HCT116 (cell line): Measurements from ENCODE around the gene TST. TPM values are rescaled to one million over a fixed set of nuclear protein-coding genes. Genes with fewer than 3 reads are reported as not detected.
"Not testable (repeated sequence)": the region's sequence is repeated elsewhere in the genome, so short reads cannot be mapped to it uniquely, and the experiment has no call there.

Experiments
- ATAC-seq: fragments of 200-7000 bp; cut with Tn5 transposase; 2 replicates; pipeline ENCODE4 v1.9.1; 2020; ENCODE audit warnings: mild to moderate bottlenecking, moderate library complexity
- BruUV-seq: library from RNA; stranded (reverse); fragments of 400-500 nt; replicated peaks from 2 replicates; lab custom pipeline; 2021; lab: Mats Ljungman, UMichigan
- CTCF ChIA-PET: fragments of 300-600 bp; sonication (Branson Sonifier 250); formaldehyde crosslinking; loops from one replicate; lab custom pipeline; 2021; ENCODE audit warnings: antibody characterized with exemption; lab: Charles Lee
- POLR2A ChIA-PET: fragments of 300-600, 350-600 bp; sonication (Branson Sonifier 250); formaldehyde crosslinking; loops from one replicate; lab custom pipeline; 2021; ENCODE audit warnings: antibody characterized with exemption; lab: Charles Lee
- RAD21 ChIA-PET, 2 experiments: fragments of 300-600 bp; sonication (Branson Sonifier 250); formaldehyde crosslinking; loops; one replicate each; lab custom pipeline; 2023; ENCODE audit warnings: low total read pairs in 2 of 2; ENCODE audit not compliant: uncharacterized antibody in 2 of 2, unreplicated experiment in 2 of 2, low non-redundant PET in 1 of 2; lab: Charles Lee
- DNase-seq: peaks from one replicate; pipeline ENCODE4 v3.0.0-alpha.2; 2010; ENCODE audit warnings: low read depth, low spot score
- H2AFZ ChIP-seq: fragments of 200-600 bp; shearing (Covaris generic), sonication (generic); 2 replicates; pipeline ENCODE4 v1.6.1; 2017; ENCODE audit warnings: low read depth, mixed run types, mixed read lengths, antibody characterized with exemption, low read length; ENCODE audit not compliant: poor library complexity, severe bottlenecking
- H3K27ac ChIP-seq: 2 replicates; pipeline ENCODE4 v1.5.1; 2012; ENCODE audit warnings: low read depth, low read length
- H3K27me3 ChIP-seq: fragments of 200-600 bp; sonication (generic); 2 replicates; pipeline ENCODE4 v1.6.1; 2016; ENCODE audit warnings: mixed run types, low read length, mixed read lengths; ENCODE audit not compliant: insufficient read depth
- H3K36me3 ChIP-seq, 2 experiments: fragments of 200-500 bp in 1 of 2; fragments of 200-600 bp in 1 of 2; sonication (Bioruptor generic) in 1 of 2; sonication (generic) in 1 of 2; 2 replicates each; pipeline versions ENCODE4 v1.5.1 to v1.6.1; 2014 to 2016; ENCODE audit warnings: low read length in 2 of 2, inconsistent platforms in 1 of 2, mixed read lengths in 1 of 2, mixed run types in 1 of 2; ENCODE audit not compliant: insufficient read depth in 2 of 2, control insufficient read depth in 1 of 2
- H3K4me1 ChIP-seq, 2 experiments: fragments of 200-600 bp in 1 of 2; sonication (generic) in 1 of 2; 2 replicates each; pipeline versions ENCODE4 v1.5.1 to v1.6.1; 2012 to 2017; ENCODE audit warnings: low read length in 2 of 2, inconsistent platforms in 1 of 2, mild to moderate bottlenecking in 1 of 2, mixed read lengths in 1 of 2, mixed run types in 1 of 2, moderate library complexity in 1 of 2; ENCODE audit not compliant: insufficient read depth in 2 of 2, control insufficient read depth in 1 of 2
- H3K4me2 ChIP-seq: fragments of 200-600 bp; sonication (generic); 2 replicates; pipeline ENCODE4 v1.6.1; 2017; ENCODE audit warnings: mixed run types, low read length, mixed read lengths
- H3K4me3 ChIP-seq, 2 experiments: fragments of 200-600 bp in 1 of 2; sonication (generic) in 1 of 2; replicated peaks in 1 of 2; 2 replicates each; pipeline ENCODE4 v1.5.1; 2011 to 2016; ENCODE audit warnings: low read length in 2 of 2, control low read depth in 1 of 2, low read depth in 1 of 2, mild to moderate bottlenecking in 1 of 2, mixed read lengths in 1 of 2, mixed run types in 1 of 2
- H3K79me2 ChIP-seq: fragments of 200-600 bp; sonication (generic); 2 replicates; pipeline ENCODE4 v1.6.1; 2017; ENCODE audit warnings: mild to moderate bottlenecking, mixed run types, low read length, moderate library complexity, mixed read lengths; ENCODE audit not compliant: insufficient read depth
- H3K9ac ChIP-seq: fragments of 200-600 bp; sonication (generic); 2 replicates; pipeline ENCODE4 v1.6.1; 2016; ENCODE audit warnings: low read length, mixed read lengths
- H3K9me2 ChIP-seq: fragments of 200-600 bp; sonication (generic), shearing (Covaris generic); 2 replicates; pipeline ENCODE4 v1.6.1; 2017; ENCODE audit warnings: mixed run types, mild to moderate bottlenecking, moderate library complexity; ENCODE audit not compliant: insufficient read depth
- H3K9me3 ChIP-seq, 2 experiments: fragments of 200-500 bp in 1 of 2; fragments of 200-600 bp in 1 of 2; sonication (Bioruptor generic) in 1 of 2; sonication (generic) in 1 of 2; 2 replicates each; pipeline ENCODE4 v1.6.1; 2014 to 2017; ENCODE audit warnings: low read length in 2 of 2, mixed read lengths in 2 of 2, inconsistent platforms in 1 of 2, low read depth in 1 of 2, mild to moderate bottlenecking in 1 of 2, mixed run types in 1 of 2, moderate library complexity in 1 of 2; ENCODE audit not compliant: control insufficient read depth in 1 of 2, insufficient read depth in 1 of 2
- H4K20me1 ChIP-seq: fragments of 200-600 bp; sonication (generic), shearing (Covaris generic); 2 replicates; pipeline ENCODE4 v1.6.1; 2017; ENCODE audit warnings: mixed run types, mild to moderate bottlenecking, moderate library complexity; ENCODE audit not compliant: insufficient read depth
- ATF3 ChIP-seq: IDR thresholded peaks from 2 replicates; pipeline ENCODE4 v1.6.1; 2012
- CEBPB ChIP-seq: IDR thresholded peaks from 2 replicates; pipeline ENCODE4 v1.6.1; 2012; ENCODE audit warnings: low read depth
- CTCF ChIP-seq, 3 experiments: fragments of 200-600 bp in 1 of 3; sonication (generic) in 1 of 3; IDR thresholded peaks in 2 of 3; conservative IDR thresholded peaks in 1 of 3; 2 replicates each; pipeline ENCODE4 v1.5.1; 2012 to 2017; ENCODE audit warnings: low read depth in 2 of 3, low read length in 2 of 3, antibody characterized with exemption in 1 of 3, borderline replicate concordance in 1 of 3, control low read depth in 1 of 3, mild to moderate bottlenecking in 1 of 3, mixed read lengths in 1 of 3, mixed run types in 1 of 3, moderate library complexity in 1 of 3; ENCODE audit not compliant: insufficient read depth in 1 of 3
- EZH2phosphoT487 ChIP-seq: fragments of 200-600 bp; IDR thresholded peaks from 2 replicates; pipeline ENCODE4 v1.6.1; 2018; ENCODE audit warnings: antibody characterized with exemption, borderline replicate concordance
- FOSL1 ChIP-seq: IDR thresholded peaks from 2 replicates; pipeline ENCODE4 v1.6.1; 2012; ENCODE audit warnings: low read depth
- POLR2A ChIP-seq: IDR thresholded peaks from 2 replicates; pipeline ENCODE4 v1.7.0; 2011; ENCODE audit warnings: borderline replicate concordance; ENCODE audit not compliant: insufficient read depth, insufficient read length; ENCODE audit errors: extremely low read depth
- SP1 ChIP-seq: IDR thresholded peaks from 2 replicates; pipeline ENCODE4 v1.6.1; 2012; ENCODE audit warnings: low read depth
- SRF ChIP-seq: IDR thresholded peaks from 2 replicates; pipeline ENCODE4 v1.6.1; 2012; ENCODE audit warnings: low read depth
- TCF7L2 ChIP-seq: IDR thresholded peaks from 2 replicates; pipeline ENCODE4 v1.7.0; 2011; ENCODE audit warnings: borderline replicate concordance, inconsistent platforms; ENCODE audit not compliant: insufficient read depth, insufficient read length; ENCODE audit errors: extremely low read depth
- YY1 ChIP-seq: IDR thresholded peaks from 2 replicates; pipeline ENCODE4 v1.6.1; 2011; ENCODE audit warnings: low read length, low read depth, moderate library complexity, mild to moderate bottlenecking; ENCODE audit not compliant: insufficient replicate concordance; ENCODE audit errors: extremely low read depth
- intact Hi-C: fragments of 100-400 bp; cut with micrococcal nuclease; formaldehyde crosslinking; loops from 2 replicates; pipeline ENCODE4 v1.10.0; 2022
- total RNA-seq: library from RNA; stranded (reverse); gene quantifications from one replicate; pipeline ENCODE4 v1.2.1, GENCODE V29; 2021; ENCODE audit not compliant: unreplicated experiment

The TST gene
- total RNA-seq, 1 experiment from 2014 or later = 32.1 TPM

GRCh38 chr22:36991206-36991605 is 28.0 kb downstream of the TST start:
- Histone ChIP-seq H3K27me3 (no peaks in the 10 kb centered on the region), H4K20me1 (no peaks in the 10 kb centered on the region), H3K4me2 (no peak overlapping the region), H3K27ac (no peak overlapping the region), H3K79me2 (no peaks in the 10 kb centered on the region), H3K9ac (no peak overlapping the region), H3K9me3 (no peaks in the 10 kb centered on the region; a peak in 1 of 4 replicates), H3K36me3 (no peaks in the 10 kb centered on the region), H3K9me2 (no peaks in the 10 kb centered on the region), H2AFZ (no peak overlapping the region), H3K4me3 (no peak overlapping the region), H3K4me1 (peaks cover 0 to 6% of the 10 kb centered on the region in 2 experiments; a peak in 1 of 4 replicates)
- intact Hi-C loops = no loop called here
- RAD21 ChIA-PET = no interaction called here
- peak; percentile 64 for ATAC-seq
- no peak for DNase-seq
- CTCF ChIA-PET = interaction anchor here (0.6 to 1.9 kb wide), 2 partner anchors 13 to 155 kb away, joined by 3 to 5 read pairs; no protein-coding TSS in a partner anchor
- POLR2A ChIA-PET = no interaction called here
- TF ChIP-seq SP1 (no peak), CTCF (IDR thresholded peaks at IDR 0.05 in 2 of 3, conservative IDR thresholded peaks at IDR 0.05 in 1 of 3; ENCODE audit: borderline replicate concordance in 1 of 3, insufficient read depth in 1 of 3, low read depth in 2 of 3, low read length in 2 of 3) (peak in 1 of 3 experiments; percentile 25; a peak in 2 of 6 replicates)
- no TSS peak for BruUV-seq

GRCh38 chr22:36990457-36990856 is 28.8 kb downstream of the TST start:
- no peaks in the 10 kb centered on the region for H4K20me1 ChIP-seq
- peaks cover 0 to 6% of the 10 kb centered on the region in 2 experiments; a peak in 1 of 4 replicates for H3K4me1 ChIP-seq
- H3K27ac ChIP-seq = no peak overlapping the region
- ChIA-PET RAD21 (no interaction called here), CTCF (no interaction called here), POLR2A (no interaction called here)
- no peaks in the 10 kb centered on the region for H3K36me3 ChIP-seq
- H3K4me3 ChIP-seq = no peak overlapping the region
- no peaks in the 10 kb centered on the region for H3K79me2 ChIP-seq
- no peak overlapping the region for H3K9ac ChIP-seq
- BruUV-seq = no TSS peak
- H3K9me2 ChIP-seq = no peaks in the 10 kb centered on the region
- DNase-seq (no peak), ATAC-seq (no peak; the same call in 1 of the 2 replicates)
- H3K9me3 ChIP-seq = peaks cover 6 to 7% of the 10 kb centered on the region in 2 experiments; a peak in 2 of 4 replicates
- no peaks in the 10 kb centered on the region for H3K27me3 ChIP-seq
- no peak overlapping the region for H3K4me2 ChIP-seq
- TF ChIP-seq EZH2phosphoT487 (no peak), TCF7L2 (no peak), FOSL1 (no peak), ATF3 (no peak), YY1 (no peak), SP1 (no peak), POLR2A (no peak), SRF (no peak), CEBPB (no peak)
- intact Hi-C loops = no loop called here
- no peak overlapping the region for H2AFZ ChIP-seq

- BruUV-seq, H3K4me3 ChIP-seq, H3K4me1 ChIP-seq, DNase-seq, POLR2A ChIA-PET, H3K79me2 ChIP-seq, H3K9me2 ChIP-seq, RAD21 ChIA-PET, CTCF ChIA-PET, ATAC-seq, H4K20me1 ChIP-seq, H3K4me2 ChIP-seq, intact Hi-C loops, H3K27me3 ChIP-seq, H3K9ac ChIP-seq, H2AFZ ChIP-seq, H3K27ac ChIP-seq, H3K36me3 ChIP-seq: not testable (repeated sequence)
- peaks cover 6 to 11% of the 10 kb centered on the region in 2 experiments; a peak in 2 of 4 replicates for H3K9me3 ChIP-seq
Measured at GRCh38 chr22:36989012-36989411, 30.2 kb downstream of the TST start.
